Gastrocnemius medialis (tissue), 4 donors: ENCODE data around the gene C19orf85.

ENCODE experiments used
- POLR2A ChIP-seq, 2 donors: fragments of 450-650 bp; IDR thresholded peaks; one replicate each; pipeline ENCODE4 v1.6.1; 2017; ENCODE audit warnings: antibody characterized with exemption in 2 of 2, mild to moderate bottlenecking in 2 of 2, moderate library complexity in 2 of 2
- TF ChIP-seq, protein P1 (sequence below), 5 experiments: fragments of 450-650 bp in 3 of 5; fragments of 200-600 bp in 2 of 5; sonication (generic) in 2 of 5; IDR thresholded peaks in 4 of 5; conservative IDR thresholded peaks in 1 of 5; 1 replicate in 4 of 5; 2 replicates in 1 of 5; pipeline ENCODE4 v1.5.1; 2016 to 2019; ENCODE audit warnings: antibody characterized with exemption in 5 of 5, mild to moderate bottlenecking in 3 of 5, moderate library complexity in 3 of 5

DNA sequence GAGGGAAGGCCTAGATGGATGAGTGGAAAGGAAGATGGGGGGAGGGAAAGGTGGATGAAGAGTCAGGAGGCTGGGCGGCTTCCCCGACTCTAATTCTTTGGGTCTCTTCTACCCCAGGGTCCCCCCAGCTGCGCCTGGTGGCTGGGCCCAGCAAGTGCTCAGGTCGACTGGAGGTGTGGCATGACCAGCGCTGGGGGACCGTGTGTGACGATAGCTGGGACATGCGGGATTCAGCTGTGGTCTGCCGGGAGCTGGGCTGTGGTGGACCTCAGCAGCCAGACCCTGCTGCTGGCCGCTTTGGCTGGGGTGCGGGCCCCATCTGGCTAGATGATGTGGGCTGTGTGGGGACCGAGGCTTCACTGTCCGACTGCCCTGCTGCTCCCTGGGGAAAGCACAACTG lies 33.2 kb upstream of the C19orf85 start:
- TF ChIP-seq, protein P1, sequence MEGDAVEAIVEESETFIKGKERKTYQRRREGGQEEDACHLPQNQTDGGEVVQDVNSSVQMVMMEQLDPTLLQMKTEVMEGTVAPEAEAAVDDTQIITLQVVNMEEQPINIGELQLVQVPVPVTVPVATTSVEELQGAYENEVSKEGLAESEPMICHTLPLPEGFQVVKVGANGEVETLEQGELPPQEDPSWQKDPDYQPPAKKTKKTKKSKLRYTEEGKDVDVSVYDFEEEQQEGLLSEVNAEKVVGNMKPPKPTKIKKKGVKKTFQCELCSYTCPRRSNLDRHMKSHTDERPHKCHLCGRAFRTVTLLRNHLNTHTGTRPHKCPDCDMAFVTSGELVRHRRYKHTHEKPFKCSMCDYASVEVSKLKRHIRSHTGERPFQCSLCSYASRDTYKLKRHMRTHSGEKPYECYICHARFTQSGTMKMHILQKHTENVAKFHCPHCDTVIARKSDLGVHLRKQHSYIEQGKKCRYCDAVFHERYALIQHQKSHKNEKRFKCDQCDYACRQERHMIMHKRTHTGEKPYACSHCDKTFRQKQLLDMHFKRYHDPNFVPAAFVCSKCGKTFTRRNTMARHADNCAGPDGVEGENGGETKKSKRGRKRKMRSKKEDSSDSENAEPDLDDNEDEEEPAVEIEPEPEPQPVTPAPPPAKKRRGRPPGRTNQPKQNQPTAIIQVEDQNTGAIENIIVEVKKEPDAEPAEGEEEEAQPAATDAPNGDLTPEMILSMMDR (IDR thresholded peaks at IDR 0.05 in 4 of 5, conservative IDR thresholded peaks at IDR 0.05 in 1 of 5) = no peak
- TF ChIP-seq POLR2A (IDR thresholded peaks at IDR 0.05) = no peak
